ENCODE measurements around the gene CEP162.

GRCh38 chr6:84103029-84103428, 124.4 kb downstream of the CEP162 start:
- no peak for TF ChIP-seq EZH2phosphoT487 (IDR thresholded peaks at IDR 0.05; ENCODE audit: insufficient read depth, low read depth)
- TF ChIP-seq EZH2 (IDR thresholded peaks at IDR 0.05; ENCODE audit: insufficient read depth, poor library complexity, severe bottlenecking) = no peak

All from GM23248 (cell line).